ENCODE measurements around the gene FTL.

The FTL gene

GRCh38 chr19:48964205-48965039 is 687 bp upstream of the FTL start:
- H3K9me3 ChIP-seq (ENCODE audit: control insufficient read depth, low read length) = no peaks in the 10 kb centered on the region
- H3K36me3 ChIP-seq (ENCODE audit: control insufficient read depth, insufficient read depth, low read length) = peaks cover 28% of the 10 kb centered on the region
- H3K4me3 ChIP-seq (ENCODE audit: insufficient read depth, low read depth, low read length, poor library complexity, severe bottlenecking) = peak overlapping the region; percentile 71
- no peak for DNase-seq
- H3K27me3 ChIP-seq (replicated peaks; ENCODE audit: control insufficient read depth, insufficient read depth, low read length, poor library complexity, severe bottlenecking) = no peaks in the 10 kb centered on the region
- H3K4me1 ChIP-seq (ENCODE audit: control insufficient read depth, insufficient read depth, low read length, poor library complexity, severe bottlenecking) = peaks cover 47% of the 10 kb centered on the region
- peak overlapping the region; percentile 62 for H3K27ac ChIP-seq (ENCODE audit: insufficient read depth, low read length, poor library complexity, severe bottlenecking)

GRCh38 chr19:48965806-48966540 is 864 bp downstream of the FTL start:
- Histone ChIP-seq H3K4me1 (ENCODE audit: control insufficient read depth, insufficient read depth, low read length, poor library complexity, severe bottlenecking) (peaks cover 47% of the 10 kb centered on the region), H3K27ac (ENCODE audit: insufficient read depth, low read length, poor library complexity, severe bottlenecking) (peak overlapping the region; percentile 73), H3K36me3 (ENCODE audit: control insufficient read depth, insufficient read depth, low read length) (peaks cover 39% of the 10 kb centered on the region), H3K27me3 (replicated peaks; ENCODE audit: control insufficient read depth, insufficient read depth, low read length, poor library complexity, severe bottlenecking) (no peaks in the 10 kb centered on the region), H3K4me3 (ENCODE audit: insufficient read depth, low read depth, low read length, poor library complexity, severe bottlenecking) (peak overlapping the region; percentile 71), H3K9me3 (ENCODE audit: control insufficient read depth, low read length) (no peaks in the 10 kb centered on the region)
- peak; percentile 74 to 85 (median 82) for DNase-seq

- Histone ChIP-seq H3K27ac (ENCODE audit: insufficient read depth, low read length, poor library complexity, severe bottlenecking) (no peak overlapping the region), H3K9me3 (ENCODE audit: control insufficient read depth, low read length) (no peaks in the 10 kb centered on the region), H3K4me1 (ENCODE audit: control insufficient read depth, insufficient read depth, low read length, poor library complexity, severe bottlenecking) (peaks cover 46% of the 10 kb centered on the region), H3K4me3 (ENCODE audit: insufficient read depth, low read depth, low read length, poor library complexity, severe bottlenecking) (peak overlapping the region; percentile 71), H3K36me3 (ENCODE audit: control insufficient read depth, insufficient read depth, low read length) (peaks cover 41% of the 10 kb centered on the region), H3K27me3 (replicated peaks; ENCODE audit: control insufficient read depth, insufficient read depth, low read length, poor library complexity, severe bottlenecking) (no peaks in the 10 kb centered on the region)
- DNase-seq = no peak
Observed at GRCh38 chr19:48966541-48967345, 1.6 kb downstream of the FTL start.

GRCh38 chr19:48967346-48968178 is 2.5 kb downstream of the FTL start:
- no peak overlapping the region for H3K4me3 ChIP-seq (ENCODE audit: insufficient read depth, low read depth, low read length, poor library complexity, severe bottlenecking)
- peaks cover 41% of the 10 kb centered on the region for H3K36me3 ChIP-seq (ENCODE audit: control insufficient read depth, insufficient read depth, low read length)
- H3K4me1 ChIP-seq (ENCODE audit: control insufficient read depth, insufficient read depth, low read length, poor library complexity, severe bottlenecking) = peaks cover 38% of the 10 kb centered on the region

GRCh38 chr19:48968179-48968661 is 3.1 kb downstream of the FTL start:
- DNase-seq = no peak
- peaks cover 31% of the 10 kb centered on the region for H3K4me1 ChIP-seq (ENCODE audit: control insufficient read depth, insufficient read depth, low read length, poor library complexity, severe bottlenecking)
- no peak overlapping the region for H3K27ac ChIP-seq (ENCODE audit: insufficient read depth, low read length, poor library complexity, severe bottlenecking)
- H3K4me3 ChIP-seq (ENCODE audit: insufficient read depth, low read depth, low read length, poor library complexity, severe bottlenecking) = no peak overlapping the region
- H3K27me3 ChIP-seq (replicated peaks; ENCODE audit: control insufficient read depth, insufficient read depth, low read length, poor library complexity, severe bottlenecking) = no peaks in the 10 kb centered on the region
- H3K36me3 ChIP-seq (ENCODE audit: control insufficient read depth, insufficient read depth, low read length) = peaks cover 45% of the 10 kb centered on the region
- no peaks in the 10 kb centered on the region for H3K9me3 ChIP-seq (ENCODE audit: control insufficient read depth, low read length)

More at GRCh38 chr19:48967346-48968178, 2.5 kb downstream of the FTL start:
- Histone ChIP-seq H3K27ac (ENCODE audit: insufficient read depth, low read length, poor library complexity, severe bottlenecking) (no peak overlapping the region), H3K27me3 (replicated peaks; ENCODE audit: control insufficient read depth, insufficient read depth, low read length, poor library complexity, severe bottlenecking) (no peaks in the 10 kb centered on the region), H3K9me3 (ENCODE audit: control insufficient read depth, low read length) (no peaks in the 10 kb centered on the region)
- no peak for DNase-seq

GRCh38 chr19:48968813-48969218 is 3.7 kb downstream of the FTL start:
- no peak overlapping the region for H3K27ac ChIP-seq (ENCODE audit: insufficient read depth, low read length, poor library complexity, severe bottlenecking)
- no peak overlapping the region for H3K4me3 ChIP-seq (ENCODE audit: insufficient read depth, low read depth, low read length, poor library complexity, severe bottlenecking)
- peaks cover 47% of the 10 kb centered on the region for H3K36me3 ChIP-seq (ENCODE audit: control insufficient read depth, insufficient read depth, low read length)
- H3K4me1 ChIP-seq (ENCODE audit: control insufficient read depth, insufficient read depth, low read length, poor library complexity, severe bottlenecking) = peaks cover 25% of the 10 kb centered on the region
- H3K9me3 ChIP-seq (ENCODE audit: control insufficient read depth, low read length) = no peaks in the 10 kb centered on the region
- no peak for DNase-seq
- H3K27me3 ChIP-seq (replicated peaks; ENCODE audit: control insufficient read depth, insufficient read depth, low read length, poor library complexity, severe bottlenecking) = no peaks in the 10 kb centered on the region

- peaks cover 18% of the 10 kb centered on the region for H3K4me1 ChIP-seq (ENCODE audit: control insufficient read depth, insufficient read depth, low read length, poor library complexity, severe bottlenecking)
- no peak for DNase-seq
- no peaks in the 10 kb centered on the region for H3K27me3 ChIP-seq (replicated peaks; ENCODE audit: control insufficient read depth, insufficient read depth, low read length, poor library complexity, severe bottlenecking)
- H3K27ac ChIP-seq (ENCODE audit: insufficient read depth, low read length, poor library complexity, severe bottlenecking) = no peak overlapping the region
- H3K36me3 ChIP-seq (ENCODE audit: control insufficient read depth, insufficient read depth, low read length) = peaks cover 54% of the 10 kb centered on the region
- H3K9me3 ChIP-seq (ENCODE audit: control insufficient read depth, low read length) = no peaks in the 10 kb centered on the region
- H3K4me3 ChIP-seq (ENCODE audit: insufficient read depth, low read depth, low read length, poor library complexity, severe bottlenecking) = no peak overlapping the region
Observed at GRCh38 chr19:48969276-48970138, 4.4 kb downstream of the FTL start.

- Histone ChIP-seq H3K27ac (ENCODE audit: insufficient read depth, low read length, poor library complexity, severe bottlenecking) (no peak overlapping the region), H3K27me3 (replicated peaks; ENCODE audit: control insufficient read depth, insufficient read depth, low read length, poor library complexity, severe bottlenecking) (no peaks in the 10 kb centered on the region), H3K4me3 (ENCODE audit: insufficient read depth, low read depth, low read length, poor library complexity, severe bottlenecking) (no peak overlapping the region), H3K36me3 (ENCODE audit: control insufficient read depth, insufficient read depth, low read length) (peaks cover 55% of the 10 kb centered on the region), H3K4me1 (ENCODE audit: control insufficient read depth, insufficient read depth, low read length, poor library complexity, severe bottlenecking) (peaks cover 11% of the 10 kb centered on the region), H3K9me3 (ENCODE audit: control insufficient read depth, low read length) (no peaks in the 10 kb centered on the region)
- DNase-seq = no peak
Observed at GRCh38 chr19:48970139-48970766, 5.1 kb downstream of the FTL start.
